Measurements from ENCODE around the gene TMSB4X. TPM values are rescaled to one million over a fixed set of nuclear protein-coding genes. Genes with fewer than 3 reads are reported as not detected.

Gene TMSB4X
- total and polyA plus RNA-seq, 2 experiments from 2014 or later = 144 to 543 TPM

- H3K4me3 ChIP-seq = no peak overlapping the region
- TF ChIP-seq CTCF (IDR thresholded peaks at IDR 0.05; ENCODE audit: low read depth, low read length) = no peak
- no peaks in the 10 kb centered on the region for H3K9me3 ChIP-seq (ENCODE audit: low read depth)
- no peak overlapping the region for H3K27ac ChIP-seq
- no peak for DNase-seq (ENCODE audit: low read depth in 1 of 2, low spot score in 1 of 2)
- H3K27me3 ChIP-seq = no peaks in the 10 kb centered on the region
- H3K36me3 ChIP-seq = no peaks in the 10 kb centered on the region
- H3K4me1 ChIP-seq (ENCODE audit: low read depth) = no peaks in the 10 kb centered on the region
These were observed 23.3 kb upstream of the TMSB4X start for GRCh38 chrX:12951595-12951975.

GRCh38 chrX:12953420-12953819, 21.5 kb upstream of the TMSB4X start:
- no peak overlapping the region for H3K4me3 ChIP-seq
- no peak for DNase-seq (ENCODE audit: low read depth in 1 of 2, low spot score in 1 of 2)
- H3K9me3 ChIP-seq (ENCODE audit: low read depth) = no peaks in the 10 kb centered on the region
- H3K27me3 ChIP-seq = no peaks in the 10 kb centered on the region
- TF ChIP-seq CTCF (IDR thresholded peaks at IDR 0.05; ENCODE audit: low read depth, low read length) = no peak
- no peaks in the 10 kb centered on the region for H3K36me3 ChIP-seq
- H3K4me1 ChIP-seq (ENCODE audit: low read depth) = no peaks in the 10 kb centered on the region
- no peak overlapping the region for H3K27ac ChIP-seq

GRCh38 chrX:12954376-12954775, 20.5 kb upstream of the TMSB4X start:
- DNase-seq (ENCODE audit: low read depth in 1 of 2, low spot score in 1 of 2) = no peak
- H3K27ac ChIP-seq = no peak overlapping the region
- H3K4me1 ChIP-seq (ENCODE audit: low read depth) = no peaks in the 10 kb centered on the region
- H3K36me3 ChIP-seq = no peaks in the 10 kb centered on the region
- H3K9me3 ChIP-seq (ENCODE audit: low read depth) = no peaks in the 10 kb centered on the region
- H3K4me3 ChIP-seq = no peak overlapping the region
- no peaks in the 10 kb centered on the region for H3K27me3 ChIP-seq
- no peak for TF ChIP-seq CTCF (IDR thresholded peaks at IDR 0.05; ENCODE audit: low read depth, low read length)

- no peak overlapping the region for H3K4me3 ChIP-seq
- no peaks in the 10 kb centered on the region for H3K9me3 ChIP-seq (ENCODE audit: low read depth)
- TF ChIP-seq CTCF (IDR thresholded peaks at IDR 0.05; ENCODE audit: low read depth, low read length) = no peak
- no peaks in the 10 kb centered on the region for H3K27me3 ChIP-seq
- no peaks in the 10 kb centered on the region for H3K36me3 ChIP-seq
- DNase-seq (ENCODE audit: low read depth in 1 of 2, low spot score in 1 of 2) = no peak
- no peak overlapping the region for H3K27ac ChIP-seq
- H3K4me1 ChIP-seq (ENCODE audit: low read depth) = no peaks in the 10 kb centered on the region
These were observed 19.9 kb upstream of the TMSB4X start for GRCh38 chrX:12954981-12955380.

- no peak overlapping the region for H3K4me3 ChIP-seq
- H3K4me1 ChIP-seq (ENCODE audit: low read depth) = no peaks in the 10 kb centered on the region
- no peak overlapping the region for H3K27ac ChIP-seq
- peak in 1 of 2 donors; percentile 84 for DNase-seq (ENCODE audit: low read depth in 1 of 2, low spot score in 1 of 2)
- no peak for TF ChIP-seq CTCF (IDR thresholded peaks at IDR 0.05; ENCODE audit: low read depth, low read length)
- H3K27me3 ChIP-seq = no peaks in the 10 kb centered on the region
- H3K36me3 ChIP-seq = no peaks in the 10 kb centered on the region
- H3K9me3 ChIP-seq (ENCODE audit: low read depth) = no peaks in the 10 kb centered on the region
These were observed 18.8 kb upstream of the TMSB4X start for GRCh38 chrX:12955882-12956703.

Measured in cardiac muscle cell (in vitro differentiated cells and primary cell).